Measurements from ENCODE around the gene RABGAP1L.

The RABGAP1L gene

GRCh38 chr1:174898102-174898797 is 738.9 kb downstream of the RABGAP1L start:
- DNase-seq (ENCODE audit: insufficient read length, low spot score) (no peak), FAIRE-seq (no peak)

- DNase-seq (ENCODE audit: insufficient read length, low spot score) = no peak
- FAIRE-seq = no peak
These were observed 741.0 kb downstream of the RABGAP1L start for GRCh38 chr1:174900317-174900716.

GRCh38 chr1:174902531-174903099 is 743.3 kb downstream of the RABGAP1L start:
- no peak for FAIRE-seq

GRCh38 chr1:174911606-174912005 is 752.3 kb downstream of the RABGAP1L start:
- no peak for DNase-seq (ENCODE audit: insufficient read length, low spot score)
- FAIRE-seq = no peak

More at GRCh38 chr1:174902531-174903099, 743.3 kb downstream of the RABGAP1L start:
- no peak for DNase-seq (ENCODE audit: insufficient read length, low spot score)

- FAIRE-seq = no peak
- no peak for DNase-seq (ENCODE audit: insufficient read length, low spot score)
These were observed 752.9 kb downstream of the RABGAP1L start for GRCh38 chr1:174912264-174912663.

- FAIRE-seq (no peak), DNase-seq (ENCODE audit: insufficient read length, low spot score) (no peak)
These were observed 754.0 kb downstream of the RABGAP1L start for GRCh38 chr1:174913225-174913903.

GRCh38 chr1:174914991-174915390 is 755.7 kb downstream of the RABGAP1L start:
- FAIRE-seq (no peak), DNase-seq (ENCODE audit: insufficient read length, low spot score) (no peak)

GRCh38 chr1:174916846-174917245 is 757.5 kb downstream of the RABGAP1L start:
- FAIRE-seq (no peak), DNase-seq (ENCODE audit: insufficient read length, low spot score) (no peak)

GRCh38 chr1:174920093-174920492 is 760.8 kb downstream of the RABGAP1L start:
- DNase-seq (ENCODE audit: insufficient read length, low spot score) = no peak
- no peak for FAIRE-seq

GRCh38 chr1:174922121-174922520 is 762.8 kb downstream of the RABGAP1L start:
- FAIRE-seq (no peak), DNase-seq (ENCODE audit: insufficient read length, low spot score) (no peak)

GRCh38 chr1:174923820-174924219 is 764.5 kb downstream of the RABGAP1L start:
- DNase-seq (ENCODE audit: insufficient read length, low spot score) (no peak), FAIRE-seq (no peak)

GRCh38 chr1:174928541-174928940 is 769.2 kb downstream of the RABGAP1L start:
- no peak for FAIRE-seq
- DNase-seq (ENCODE audit: insufficient read length, low spot score) = no peak

GRCh38 chr1:174931214-174931613 is 771.9 kb downstream of the RABGAP1L start:
- FAIRE-seq (no peak), DNase-seq (ENCODE audit: insufficient read length, low spot score) (no peak)

- DNase-seq (ENCODE audit: insufficient read length, low spot score) (no peak), FAIRE-seq (no peak)
These were observed 773.3 kb downstream of the RABGAP1L start for GRCh38 chr1:174932587-174932986.

GRCh38 chr1:174935961-174936727 is 776.8 kb downstream of the RABGAP1L start:
- FAIRE-seq (no peak), DNase-seq (ENCODE audit: insufficient read length, low spot score) (no peak)

- FAIRE-seq (no peak), DNase-seq (ENCODE audit: insufficient read length, low spot score) (no peak)
These were observed 779.1 kb downstream of the RABGAP1L start for GRCh38 chr1:174938281-174939007.

GRCh38 chr1:174939775-174940545 is 780.6 kb downstream of the RABGAP1L start:
- FAIRE-seq (no peak), DNase-seq (ENCODE audit: insufficient read length, low spot score) (no peak)

GRCh38 chr1:174940646-174941175 is 781.4 kb downstream of the RABGAP1L start:
- FAIRE-seq = no peak

GRCh38 chr1:174942547-174943255 is 783.4 kb downstream of the RABGAP1L start:
- FAIRE-seq = no peak
- no peak for DNase-seq (ENCODE audit: insufficient read length, low spot score)

More at GRCh38 chr1:174940646-174941175, 781.4 kb downstream of the RABGAP1L start:
- no peak for DNase-seq (ENCODE audit: insufficient read length, low spot score)

All from HTR-8/SVneo (cell line).